GM23338 (cell line): ENCODE measurements around the gene IBTK. TPM values are rescaled to one million over a fixed set of nuclear protein-coding genes. Genes with fewer than 3 reads are reported as not detected.

ENCODE experiments used
- ATAC-seq: fragments of 200-7000 bp; cut with Tn5 transposase; 3 replicates; pipeline ENCODE4 v1.9.1; 2020
- DNase-seq: peaks from one replicate; pipeline ENCODE4 v3.0.0-alpha.2; 2015; ENCODE audit warnings: low spot score
- H2AFZ ChIP-seq: fragments of 200-600 bp; sonication (generic); 2 replicates; pipeline ENCODE4 v1.8.0; 2016; ENCODE audit warnings: antibody characterized with exemption, mild to moderate bottlenecking, moderate library complexity
- H3F3A ChIP-seq: fragments of 200-600 bp; sonication (generic); replicated peaks from 2 replicates; pipeline ENCODE4 v1.8.0; 2017; ENCODE audit warnings: antibody characterized with exemption, mixed run types, low read depth
- H3K27ac ChIP-seq: fragments of 200-600 bp; sonication (generic); 2 replicates; pipeline ENCODE4 v1.6.1; 2016; ENCODE audit warnings: low read depth
- H3K27me3 ChIP-seq: fragments of 200-600 bp; sonication (generic); 2 replicates; pipeline ENCODE4 v1.8.0; 2016; ENCODE audit warnings: mild to moderate bottlenecking, mixed run types, moderate library complexity; ENCODE audit not compliant: insufficient read depth
- H3K36me3 ChIP-seq: fragments of 200-600 bp; sonication (generic); 2 replicates; pipeline ENCODE4 v1.8.0; 2016; ENCODE audit warnings: mild to moderate bottlenecking; ENCODE audit not compliant: insufficient read depth
- H3K4me1 ChIP-seq: fragments of 200-600 bp; sonication (generic); 2 replicates; pipeline ENCODE4 v1.8.0; 2016; ENCODE audit warnings: mild to moderate bottlenecking, moderate library complexity; ENCODE audit not compliant: insufficient read depth
- H3K4me2 ChIP-seq: fragments of 200-600 bp; sonication (generic); 2 replicates; pipeline ENCODE4 v1.7.1; 2017; ENCODE audit warnings: mixed run types
- H3K4me3 ChIP-seq: fragments of 200-600 bp; sonication (generic); 2 replicates; pipeline ENCODE4 v1.6.1; 2016; ENCODE audit warnings: mixed run types
- H3K79me2 ChIP-seq: fragments of 200-600 bp; sonication (generic); replicated peaks from 2 replicates; pipeline ENCODE4 v1.8.0; 2017; ENCODE audit warnings: mild to moderate bottlenecking; ENCODE audit not compliant: insufficient read depth
- H3K9me2 ChIP-seq: fragments of 200-600 bp; sonication (generic); 2 replicates; pipeline ENCODE4 v1.8.0; 2017; ENCODE audit not compliant: insufficient read depth
- H4K20me1 ChIP-seq: fragments of 200-600 bp; sonication (generic); replicated peaks from 2 replicates; pipeline ENCODE4 v1.8.0; 2017; ENCODE audit warnings: mild to moderate bottlenecking; ENCODE audit not compliant: insufficient read depth
- H3K27ac Mint-ChIP-seq: 2 replicates; pipeline ENCODE4 v1.8.0; 2020; ENCODE audit warnings: inconsistent platforms, mild to moderate bottlenecking, moderate library complexity, mixed read lengths
- H3K27me3 Mint-ChIP-seq: 3 replicates; pipeline ENCODE4 v1.8.0; 2022; ENCODE audit warnings: low read depth, mild to moderate bottlenecking, moderate library complexity, mixed read lengths, inconsistent platforms; ENCODE audit not compliant: insufficient read depth, poor library complexity
- H3K36me3 Mint-ChIP-seq: 3 replicates; pipeline ENCODE4 v1.8.0; 2021; ENCODE audit warnings: low read depth, mild to moderate bottlenecking, inconsistent platforms, moderate library complexity, mixed read lengths
- H3K4me1 Mint-ChIP-seq: 3 replicates; pipeline ENCODE4 v1.8.0; 2020; ENCODE audit warnings: mild to moderate bottlenecking, inconsistent platforms, mixed read lengths
- H3K4me3 Mint-ChIP-seq: 3 replicates; pipeline ENCODE4 v1.8.0; 2021; ENCODE audit warnings: moderate library complexity, mild to moderate bottlenecking, inconsistent platforms, mixed read lengths
- H3K9me3 Mint-ChIP-seq: 3 replicates; pipeline ENCODE4 v1.8.0; 2020; ENCODE audit warnings: moderate library complexity, mild to moderate bottlenecking, inconsistent platforms, mixed read lengths
- CREB1 ChIP-seq: fragments of 250-450 bp; sonication (Bioruptor Pico); IDR thresholded peaks from 2 replicates; pipeline ENCODE4 v1.5.0; 2020; ENCODE audit warnings: low read depth, mild to moderate bottlenecking, moderate library complexity
- CTCF ChIP-seq, 2 experiments: fragments of 200-600 bp in 1 of 2; sonication (generic) in 1 of 2; conservative IDR thresholded peaks; 2 replicates each; pipeline versions ENCODE4 v1.5.1 to v1.6.1; 2016 to 2017; ENCODE audit warnings: antibody characterized with exemption in 2 of 2, low read depth in 2 of 2, mild to moderate bottlenecking in 2 of 2, moderate library complexity in 1 of 2
- EZH2 ChIP-seq: fragments of 200-600 bp; sonication (generic); IDR thresholded peaks from one replicate; pipeline ENCODE4 v1.8.0; 2017; ENCODE audit warnings: antibody characterized with exemption, mild to moderate bottlenecking, low read depth; ENCODE audit not compliant: unreplicated experiment
- EZH2phosphoT487 ChIP-seq: fragments of 200-600 bp; sonication (generic); IDR thresholded peaks from one replicate; pipeline ENCODE4 v1.8.1; 2018; ENCODE audit warnings: antibody characterized with exemption; ENCODE audit not compliant: unreplicated experiment
- JUNB ChIP-seq: IDR thresholded peaks from one replicate; pipeline ENCODE4 v1.6.1; 2016; ENCODE audit warnings: antibody characterized with exemption; ENCODE audit not compliant: unreplicated experiment
- NANOG ChIP-seq: IDR thresholded peaks from 2 replicates; pipeline ENCODE4 v1.6.1; 2016; ENCODE audit warnings: antibody characterized with exemption, borderline replicate concordance
- POLR2AphosphoS5 ChIP-seq: IDR thresholded peaks from 2 replicates; pipeline ENCODE4 v1.6.1; 2016; ENCODE audit warnings: antibody characterized with exemption, low read depth
- REST ChIP-seq: IDR thresholded peaks from one replicate; pipeline ENCODE4 v1.6.1; 2018; ENCODE audit warnings: antibody characterized with exemption; ENCODE audit not compliant: unreplicated experiment
- STAT1 ChIP-seq: IDR thresholded peaks from one replicate; pipeline ENCODE4 v1.6.1; 2016; ENCODE audit warnings: antibody characterized with exemption; ENCODE audit not compliant: unreplicated experiment
- ZNF114 ChIP-seq: fragments of 250-450 bp; sonication (Bioruptor Pico); IDR thresholded peaks from 2 replicates; pipeline ENCODE4 v1.5.0; 2020; ENCODE audit warnings: mild to moderate bottlenecking, moderate library complexity
- ZNF331 ChIP-seq: fragments of 250-450 bp; sonication (Bioruptor Pico); IDR thresholded peaks from 2 replicates; pipeline ENCODE4 v1.5.0; 2020; ENCODE audit warnings: low read depth, mild to moderate bottlenecking, moderate library complexity
- ZNF462 ChIP-seq: fragments of 250-450 bp; sonication (Bioruptor Pico); IDR thresholded peaks from 2 replicates; pipeline ENCODE4 v1.5.0; 2020; ENCODE audit warnings: mild to moderate bottlenecking, moderate library complexity
- polyA plus RNA-seq: library from polyadenylated mRNA; unstranded; fragments of >200 nt; fragmentation: Nextera tagmentation; extraction: Ambion mirVana; gene quantifications from 2 replicates; pipeline ENCODE4 v1.2.1, GENCODE V29; 2016
- total RNA-seq: library from RNA; depleted of rRNA; stranded (reverse); fragments of >200 nt; shearing (Covaris generic); gene quantifications from 2 replicates; pipeline ENCODE4 v1.2.3, GENCODE V29; 2014
- TF ChIP-seq, protein P1 (sequence below): IDR thresholded peaks from 2 replicates; pipeline ENCODE4 v1.6.1; 2016; ENCODE audit warnings: antibody characterized with exemption

Gene IBTK
- total and polyA plus RNA-seq, 2 experiments from 2014 or later, result 16.0 to 28.7 TPM

GRCh38 chr6:82178077-82178758 is 69.3 kb downstream of the IBTK start:
- H3K79me2 ChIP-seq, result no peaks in the 10 kb centered on the region
- Mint-ChIP-seq H3K4me3 (no peak overlapping the region), H3K9me3 (no peaks in the 10 kb centered on the region), H3K27ac (no peak overlapping the region), H3K4me1 (no peaks in the 10 kb centered on the region), H3K36me3 (peaks cover 22% of the 10 kb centered on the region; the same call in 2 of the 3 replicates), H3K27me3 (no peaks in the 10 kb centered on the region)
- H3K9me2 ChIP-seq, result no peaks in the 10 kb centered on the region
- DNase-seq (no peak), ATAC-seq (no peak)
- no peak for TF ChIP-seq ZNF462 (CRISPR knock-in tag)
- TF ChIP-seq EZH2, result no peak
- TF ChIP-seq CREB1, result no peak
- TF ChIP-seq EZH2phosphoT487, result no peak
- TF ChIP-seq, protein P1, sequence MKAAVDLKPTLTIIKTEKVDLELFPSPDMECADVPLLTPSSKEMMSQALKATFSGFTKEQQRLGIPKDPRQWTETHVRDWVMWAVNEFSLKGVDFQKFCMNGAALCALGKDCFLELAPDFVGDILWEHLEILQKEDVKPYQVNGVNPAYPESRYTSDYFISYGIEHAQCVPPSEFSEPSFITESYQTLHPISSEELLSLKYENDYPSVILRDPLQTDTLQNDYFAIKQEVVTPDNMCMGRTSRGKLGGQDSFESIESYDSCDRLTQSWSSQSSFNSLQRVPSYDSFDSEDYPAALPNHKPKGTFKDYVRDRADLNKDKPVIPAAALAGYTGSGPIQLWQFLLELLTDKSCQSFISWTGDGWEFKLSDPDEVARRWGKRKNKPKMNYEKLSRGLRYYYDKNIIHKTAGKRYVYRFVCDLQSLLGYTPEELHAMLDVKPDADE, result no peak
- TF ChIP-seq POLR2AphosphoS5, result no peak
- no peak for TF ChIP-seq STAT1
- TF ChIP-seq JUNB, result no peak
- TF ChIP-seq CTCF (conservative IDR thresholded peaks at IDR 0.05; ENCODE audit: low read depth in 2 of 2), result no peak; a peak in 1 of 4 replicates
- no peak for TF ChIP-seq ZNF331 (CRISPR knock-in tag)
- no peak for TF ChIP-seq REST
- TF ChIP-seq ZNF114 (CRISPR knock-in tag), result no peak
- TF ChIP-seq NANOG, result no peak
- no peak overlapping the region for H3K27ac ChIP-seq
- no peaks in the 10 kb centered on the region for H3K4me1 ChIP-seq
- no peaks in the 10 kb centered on the region for H3K27me3 ChIP-seq
- no peaks in the 10 kb centered on the region for H3F3A ChIP-seq
- H2AFZ ChIP-seq, result no peak overlapping the region
- H3K36me3 ChIP-seq, result peaks cover 10% of the 10 kb centered on the region; the same call in 1 of the 2 replicates
- no peak overlapping the region for H3K4me3 ChIP-seq
- H3K4me2 ChIP-seq, result no peak overlapping the region
- H4K20me1 ChIP-seq, result no peaks in the 10 kb centered on the region
